A673 (cell line): ENCODE results near the gene OXSR1. TPM values are rescaled to one million over a fixed set of nuclear protein-coding genes. Genes with fewer than 3 reads are reported as not detected.

Experiments used
- BruUV-seq: library from RNA; stranded (reverse); fragments of 400-500 nt; replicated peaks from 2 replicates; lab custom pipeline; 2021; lab: Mats Ljungman, UMichigan
- CTCF ChIA-PET: fragments of 300-600 bp; sonication (Branson Sonifier 250); formaldehyde crosslinking; loops from one replicate; lab custom pipeline; 2022; ENCODE audit warnings: antibody characterized with exemption; lab: Charles Lee
- POLR2A ChIA-PET: fragments of 300-600 bp; sonication (Branson Sonifier 250); formaldehyde crosslinking; loops from one replicate; lab custom pipeline; 2022; ENCODE audit warnings: antibody characterized with exemption; ENCODE audit not compliant: low non-redundant PET; lab: Charles Lee
- DNase-seq: peaks from one replicate; pipeline ENCODE4 v3.0.0-alpha.2; 2015; ENCODE audit warnings: low spot score
- H3K27ac ChIP-seq: fragments of 200-600 bp; sonication (generic); 2 replicates; pipeline ENCODE4 v1.5.1; 2016; ENCODE audit warnings: mixed run types, low read depth, mild to moderate bottlenecking, mixed read lengths, antibody characterized with exemption, low read length; ENCODE audit not compliant: poor library complexity, severe bottlenecking
- H3K27me3 ChIP-seq: fragments of 200-600 bp; sonication (generic); replicated peaks from 2 replicates; pipeline ENCODE4 v1.6.1; 2017; ENCODE audit warnings: mixed run types, low read depth, mild to moderate bottlenecking, mixed read lengths, antibody characterized with exemption, low read length; ENCODE audit not compliant: insufficient read depth, poor library complexity
- H3K36me3 ChIP-seq: fragments of 200-600 bp; sonication (generic); 2 replicates; pipeline ENCODE4 v1.6.1; 2016; ENCODE audit warnings: mixed run types, mild to moderate bottlenecking, mixed read lengths, antibody characterized with exemption, low read length; ENCODE audit not compliant: insufficient read depth, poor library complexity, severe bottlenecking
- H3K4me1 ChIP-seq: fragments of 200-600 bp; sonication (generic); 2 replicates; pipeline ENCODE4 v1.6.1; 2017; ENCODE audit warnings: mixed run types, mild to moderate bottlenecking, mixed read lengths, antibody characterized with exemption, low read length; ENCODE audit not compliant: insufficient read depth, poor library complexity, severe bottlenecking
- H3K4me3 ChIP-seq: fragments of 200-600 bp; sonication (generic); 2 replicates; pipeline ENCODE4 v1.5.1; 2016; ENCODE audit warnings: low read depth, mixed run types, mild to moderate bottlenecking, mixed read lengths, low read length; ENCODE audit not compliant: poor library complexity, severe bottlenecking
- H3K9me3 ChIP-seq: fragments of 200-600 bp; sonication (generic); 2 replicates; pipeline ENCODE4 v1.6.1; 2016; ENCODE audit warnings: mixed run types, low read depth, mild to moderate bottlenecking, mixed read lengths, antibody characterized with exemption, low read length; ENCODE audit not compliant: poor library complexity, severe bottlenecking
- CTCF ChIP-seq: fragments of 300-800, 200-600 bp; sonication (generic); conservative IDR thresholded peaks from 2 replicates; pipeline ENCODE4 v1.5.1; 2017; ENCODE audit warnings: low read depth, mild to moderate bottlenecking, antibody characterized with exemption, low read length, moderate library complexity, mixed read lengths
- EZH2 ChIP-seq: fragments of 200-600 bp; sonication (generic); IDR thresholded peaks from 2 replicates; pipeline ENCODE4 v1.6.1; 2017; ENCODE audit warnings: borderline replicate concordance, low read depth, mild to moderate bottlenecking, mixed read lengths, antibody characterized with exemption, low read length; ENCODE audit not compliant: poor library complexity, severe bottlenecking
- intact Hi-C: fragments of 100-400 bp; cut with micrococcal nuclease; formaldehyde crosslinking; loops from one replicate; pipeline ENCODE4 v1.10.0; 2022; ENCODE audit not compliant: unreplicated experiment
- total RNA-seq: library from RNA; stranded (reverse); gene quantifications from 2 replicates; pipeline ENCODE4 v1.2.3, GENCODE V29; 2021

The OXSR1 gene
- total RNA-seq, 1 experiment from 2014 or later: 30.9 TPM

DNA sequence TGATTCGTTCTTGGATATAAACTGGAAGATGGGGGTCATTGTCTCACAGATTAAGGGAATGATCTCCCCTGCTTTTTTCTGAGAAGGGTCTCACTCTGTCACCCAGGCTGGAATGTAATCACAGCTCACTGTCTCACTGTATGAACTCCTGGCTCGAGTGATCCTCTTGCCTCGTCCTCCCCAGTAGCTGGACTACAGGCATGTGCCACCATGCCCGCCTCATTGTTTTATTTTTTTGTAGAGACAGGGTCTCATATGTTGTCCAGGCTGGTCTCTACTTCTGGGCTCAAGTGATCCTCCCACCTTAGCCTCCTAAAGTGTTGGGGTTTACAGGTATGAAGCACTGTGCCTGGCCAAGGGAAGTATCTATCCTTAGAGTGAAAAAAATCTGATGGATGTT lies 5.4 kb downstream of the OXSR1 start:
- no peak overlapping the region for H3K4me3 ChIP-seq
- BruUV-seq: no TSS peak
- no peak for TF ChIP-seq CTCF
- no peak for TF ChIP-seq EZH2

DNA sequence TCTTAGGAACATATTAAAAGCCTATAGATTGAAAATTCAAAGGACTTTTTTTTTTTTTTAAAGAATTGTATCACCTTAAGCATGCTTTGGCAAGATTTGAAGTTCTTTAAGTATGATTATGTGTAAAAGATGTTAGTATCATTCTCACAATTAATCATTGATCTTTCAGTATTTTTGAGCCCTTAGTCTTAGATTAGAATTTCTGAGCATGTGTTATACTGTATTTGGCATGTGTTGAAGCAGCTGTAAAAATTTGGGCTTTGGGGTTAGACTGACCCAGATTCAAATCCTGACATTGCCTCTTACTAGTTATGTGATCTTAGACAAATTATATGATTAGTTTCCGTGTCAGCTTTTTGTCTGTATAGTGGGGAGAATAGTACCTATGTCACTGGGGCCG lies 6.3 kb downstream of the OXSR1 start:
- Histone ChIP-seq H3K9me3 (no peaks in the 10 kb centered on the region), H3K27me3 (no peaks in the 10 kb centered on the region), H3K36me3 (no peaks in the 10 kb centered on the region), H3K27ac (no peak overlapping the region), H3K4me3 (no peak overlapping the region), H3K4me1 (peaks cover 6% of the 10 kb centered on the region)
- no peak for DNase-seq
- BruUV-seq: no TSS peak
- intact Hi-C loops: no loop called here
- ChIA-PET POLR2A (no interaction called here), CTCF (no interaction called here)
- TF ChIP-seq EZH2: no peak
- TF ChIP-seq CTCF: no peak

More for the DNA sequence above, 5.4 kb downstream of the OXSR1 start:
- intact Hi-C loops: no loop called here
- no peak for DNase-seq
- no peaks in the 10 kb centered on the region for H3K36me3 ChIP-seq
- ChIA-PET CTCF (no interaction called here), POLR2A (no interaction called here)
- H3K27ac ChIP-seq: no peak overlapping the region
- no peaks in the 10 kb centered on the region for H3K9me3 ChIP-seq
- no peaks in the 10 kb centered on the region for H3K27me3 ChIP-seq
- H3K4me1 ChIP-seq: peaks cover 6% of the 10 kb centered on the region

GRCh38 chr3:38173834-38174418 lies 8.6 kb downstream of the OXSR1 start:
- H3K27me3 ChIP-seq: no peaks in the 10 kb centered on the region
- H3K36me3 ChIP-seq: no peaks in the 10 kb centered on the region
- POLR2A ChIA-PET: no interaction called here
- H3K9me3 ChIP-seq: no peaks in the 10 kb centered on the region
- DNase-seq: no peak
- H3K4me3 ChIP-seq: no peak overlapping the region
- H3K27ac ChIP-seq: no peak overlapping the region
- BruUV-seq: no TSS peak
- intact Hi-C loops: no loop called here
- peaks cover under 1% of the 10 kb centered on the region for H3K4me1 ChIP-seq
- no peak for TF ChIP-seq EZH2
- TF ChIP-seq CTCF: no peak
- CTCF ChIA-PET: no interaction called here
